Right ventricle myocardium inferior (tissue), 1 donor: ENCODE data around the gene BTNL9. TPM values are rescaled to one million over a fixed set of nuclear protein-coding genes. Genes with fewer than 3 reads are reported as not detected.
A peak's percentile ranks its signal among the peaks of the same experiment; 100 is the strongest.
"Not testable (repeated sequence)": the region's sequence is repeated elsewhere in the genome, so short reads cannot be mapped to it uniquely, and the experiment has no call there.

Source experiments
- ATAC-seq: fragments of 200-7000 bp; cut with Tn5 transposase; one replicate; pipeline ENCODE4 v1.9.1; 2020; ENCODE audit warnings: mild to moderate bottlenecking, moderate library complexity
- DNase-seq: peaks from one replicate; pipeline ENCODE4 v3.0.0; 2021; ENCODE audit errors: missing footprints
- intact Hi-C: fragments of 100-400 bp; cut with DNase I; formaldehyde crosslinking; loops from one replicate; pipeline ENCODE4 v1.11.0; 2022
- total RNA-seq: library from RNA; stranded (reverse); fragmentation: NEBNext Ultra II Directional; extraction: Animal tissue kit (Norgen Biotek cat#: 25700); gene quantifications from one replicate; pipeline ENCODE4 v1.2.1, GENCODE V29; 2021
- donor health status: DM: no; HTN: yes; CAD: no; lungs with severe emphysema.

The BTNL9 gene
- total RNA-seq, 1 donor from 2014 or later: 37.6 TPM

DNA sequence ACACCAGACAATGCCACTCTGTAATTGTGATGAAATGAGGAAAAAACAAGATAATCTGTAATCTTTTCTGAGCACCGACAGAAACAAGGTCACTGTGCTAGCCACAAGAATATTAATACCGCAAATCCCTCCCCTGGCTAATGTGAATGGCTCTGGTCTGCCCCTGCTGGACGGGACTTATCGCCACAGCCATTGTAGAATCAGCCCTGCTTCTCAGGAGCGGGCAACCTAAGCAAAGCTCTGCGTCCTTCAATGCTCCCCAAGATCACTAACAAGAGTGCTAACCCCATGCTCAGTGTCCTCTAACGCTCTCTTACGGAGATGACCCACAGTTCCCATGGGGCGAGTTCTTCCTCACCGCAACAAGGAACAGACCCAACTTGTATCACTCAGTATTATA lies 48.2 kb downstream of the BTNL9 start:
- DNase-seq (no peak), ATAC-seq (no peak)
- intact Hi-C loops: no loop called here

DNA sequence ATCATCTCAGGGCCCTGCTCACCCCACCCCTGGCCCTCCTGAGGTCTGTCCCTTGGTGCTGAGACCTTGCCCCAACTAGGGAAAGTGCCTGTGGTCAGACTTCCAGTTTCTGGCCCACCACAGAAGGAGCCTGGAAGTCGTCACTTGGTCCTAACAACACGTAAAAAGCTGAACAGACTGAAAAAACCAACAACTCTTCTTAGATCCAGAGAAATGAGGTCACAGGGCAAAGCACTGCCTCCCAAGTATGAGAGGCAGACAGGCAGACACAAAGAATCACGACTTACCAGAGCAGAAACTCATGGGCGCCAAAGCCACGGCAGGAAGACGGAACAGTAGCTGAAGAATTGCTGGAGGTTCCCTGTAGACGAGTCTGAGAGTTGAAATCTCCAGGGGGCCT lies 52.4 kb downstream of the BTNL9 start:
- ATAC-seq (no peak), DNase-seq (no peak)
- intact Hi-C loops: no loop called here

DNA sequence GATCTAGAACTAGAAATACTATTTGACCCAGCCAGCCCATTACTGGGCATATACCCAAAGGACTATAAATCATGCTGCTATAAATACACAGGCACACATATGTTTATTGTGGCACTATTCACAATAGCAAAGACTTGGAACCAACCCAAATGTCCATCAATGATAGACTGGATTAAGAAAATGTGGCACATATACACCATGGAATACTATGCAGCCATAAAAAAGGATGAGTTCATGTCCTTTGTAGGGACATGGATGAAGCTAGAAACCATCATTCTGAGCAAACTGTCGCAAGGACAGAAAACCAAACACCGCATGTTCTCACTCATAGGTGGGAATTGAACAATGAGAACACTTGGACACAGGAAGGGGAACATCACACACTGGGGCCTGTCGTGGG lies 55.1 kb downstream of the BTNL9 start:
- intact Hi-C loops, ATAC-seq, DNase-seq: not testable (repeated sequence)

DNA sequence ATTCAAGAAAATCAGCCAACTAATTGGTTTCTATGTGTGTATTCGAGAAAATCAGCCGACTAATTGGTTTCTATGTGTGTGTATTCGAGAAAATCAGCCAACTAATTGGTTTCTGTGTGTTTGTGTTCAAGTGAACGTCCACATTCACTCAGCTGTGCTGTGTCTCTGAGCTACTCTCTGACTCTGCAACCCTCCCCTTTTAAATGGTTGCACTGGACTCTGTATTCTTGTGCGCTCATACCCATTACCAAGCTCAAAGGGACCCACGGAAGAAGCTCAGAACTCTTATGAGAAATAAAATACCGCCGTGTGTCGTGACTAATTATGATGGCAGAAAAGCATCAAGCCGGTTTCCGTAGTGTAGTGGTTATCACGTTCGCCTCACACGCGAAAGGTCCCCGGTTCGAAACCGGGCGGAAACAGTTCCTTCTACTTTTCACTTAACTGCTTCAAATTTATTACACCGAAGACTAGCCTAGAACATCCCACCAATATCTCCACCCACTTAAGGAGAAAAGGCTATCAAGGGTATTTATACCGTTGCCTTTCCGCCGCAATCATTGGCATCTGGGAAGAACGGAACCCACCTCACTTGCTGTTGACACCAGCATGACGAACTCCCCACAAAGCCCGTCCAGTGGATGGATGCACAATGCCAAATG lies 56.8 kb downstream of the BTNL9 start:
- DNase-seq, ATAC-seq, intact Hi-C loops: not testable (repeated sequence)

DNA sequence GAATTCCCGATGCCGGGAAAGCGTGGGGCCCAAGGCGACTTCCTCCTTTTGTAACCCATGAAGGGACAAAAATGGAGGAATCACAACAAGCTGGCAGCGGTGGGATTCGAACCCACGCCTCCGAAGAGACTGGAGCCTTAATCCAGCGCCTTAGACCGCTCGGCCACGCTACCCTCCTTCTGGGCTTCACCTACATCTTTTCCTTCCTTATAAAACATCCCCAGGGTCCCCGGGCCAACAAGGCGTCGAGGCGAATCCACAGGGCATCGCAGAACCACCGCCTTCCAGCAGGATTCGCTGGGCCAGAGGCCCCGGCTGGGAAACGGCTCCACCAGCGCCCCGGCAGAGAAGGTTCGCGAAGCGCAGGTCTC lies 57.3 kb downstream of the BTNL9 start:
- intact Hi-C loops, DNase-seq, ATAC-seq: not testable (repeated sequence)

DNA sequence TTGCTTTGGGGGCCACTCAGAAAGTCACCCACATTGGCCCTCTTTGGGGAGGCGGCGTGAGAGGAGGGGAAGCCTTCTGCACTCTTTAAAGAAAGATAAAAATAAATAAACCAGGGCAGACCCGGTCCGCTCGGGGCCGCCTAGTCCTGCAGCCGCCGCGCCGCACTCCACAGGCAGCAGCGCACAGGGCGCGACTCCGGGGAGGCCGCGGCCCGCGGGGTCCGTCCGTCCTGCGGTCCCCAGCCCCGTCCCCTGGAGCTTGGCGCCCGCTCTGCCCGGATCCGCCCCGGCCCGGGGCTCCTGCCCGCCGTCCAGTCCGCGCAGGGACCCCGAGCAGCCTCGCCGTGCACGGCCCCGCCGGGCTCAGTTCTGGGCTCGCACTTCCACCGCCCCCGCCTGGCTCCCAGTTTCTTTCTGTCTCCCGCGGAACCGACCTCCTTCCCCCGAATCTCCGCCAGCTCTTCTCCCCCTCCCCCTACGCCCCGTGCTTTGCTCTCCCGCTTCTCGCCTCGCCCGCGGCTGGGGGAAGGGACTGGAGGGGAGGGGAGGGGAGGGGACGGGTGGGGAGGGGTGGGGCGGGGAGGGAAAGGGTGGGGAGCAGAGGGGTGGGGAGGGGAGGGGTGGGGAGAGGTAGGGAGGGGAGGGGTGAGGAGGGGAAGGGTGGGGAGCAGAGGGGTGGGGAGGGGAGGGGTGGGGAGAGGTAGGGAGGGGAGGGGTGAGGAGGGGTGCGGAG lies 57.9 kb downstream of the BTNL9 start:
- ATAC-seq, DNase-seq, intact Hi-C loops: not testable (repeated sequence)

DNA sequence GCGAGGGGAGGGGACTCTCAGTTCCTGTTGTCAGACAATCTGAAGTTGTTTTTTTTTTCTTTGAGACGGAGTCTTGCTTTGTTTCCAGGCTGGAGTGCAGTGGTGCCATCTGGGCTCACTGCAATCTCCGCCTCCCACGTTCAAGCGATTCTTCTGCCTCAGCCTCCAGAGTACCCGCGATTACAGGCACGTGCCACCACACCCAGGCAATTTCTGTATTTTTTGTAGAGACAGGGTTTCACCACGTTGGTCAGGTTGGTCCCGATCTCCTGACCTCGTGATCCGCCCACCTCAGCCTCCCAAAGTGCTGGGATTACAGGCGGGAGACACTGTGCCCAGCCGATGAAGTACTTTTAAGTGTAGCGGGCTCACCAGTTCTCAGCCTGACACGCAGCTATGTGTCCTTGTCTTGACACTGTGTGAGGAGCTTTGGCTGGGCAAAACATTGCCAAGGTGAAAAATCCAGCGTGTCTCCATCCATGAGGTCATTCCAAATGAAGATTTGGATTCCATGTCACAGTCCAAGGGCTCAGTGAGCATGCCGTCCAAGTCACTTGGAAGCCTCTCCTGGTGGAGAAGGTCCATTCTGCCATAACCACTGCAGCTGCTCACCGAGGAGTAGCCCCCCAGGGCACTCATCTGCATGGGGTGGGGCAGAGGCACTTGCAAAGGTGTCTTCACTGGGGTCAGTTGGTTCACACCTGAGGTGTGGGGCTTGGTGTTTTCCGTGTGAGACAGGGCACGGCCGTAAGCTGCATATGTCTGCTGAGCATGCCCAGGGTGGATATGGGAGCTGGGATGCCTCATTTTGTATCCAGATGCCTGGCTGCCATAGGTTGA lies 58.9 kb downstream of the BTNL9 start:
- DNase-seq (peak; percentile 37), ATAC-seq (no peak)
- intact Hi-C loops: no loop called here

DNA sequence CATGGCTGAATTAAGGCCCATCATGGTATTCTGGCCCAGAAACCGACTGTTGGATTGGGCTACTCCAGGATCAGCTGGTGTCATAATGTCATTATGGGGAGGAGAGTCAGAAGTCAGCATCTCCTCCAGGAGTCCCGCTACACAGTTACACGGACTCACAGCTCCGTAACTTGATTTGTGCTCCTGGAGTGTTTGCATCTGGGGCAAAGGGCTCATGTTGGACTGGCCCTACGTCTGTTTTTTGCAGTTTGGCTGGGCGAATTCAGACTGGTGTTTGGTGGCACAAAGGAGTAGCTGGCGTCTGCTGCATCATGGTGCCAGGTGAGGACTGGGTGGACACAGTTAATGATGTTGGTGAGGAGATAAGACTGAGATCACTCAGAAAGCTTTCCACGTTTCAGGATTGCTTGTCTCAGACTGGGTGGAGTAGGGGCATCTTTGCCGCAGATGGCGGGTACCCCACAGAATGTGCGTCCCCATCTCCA lies 59.6 kb downstream of the BTNL9 start:
- intact Hi-C loops: no loop called here
- ATAC-seq: no peak
- peak; percentile 8 for DNase-seq

DNA sequence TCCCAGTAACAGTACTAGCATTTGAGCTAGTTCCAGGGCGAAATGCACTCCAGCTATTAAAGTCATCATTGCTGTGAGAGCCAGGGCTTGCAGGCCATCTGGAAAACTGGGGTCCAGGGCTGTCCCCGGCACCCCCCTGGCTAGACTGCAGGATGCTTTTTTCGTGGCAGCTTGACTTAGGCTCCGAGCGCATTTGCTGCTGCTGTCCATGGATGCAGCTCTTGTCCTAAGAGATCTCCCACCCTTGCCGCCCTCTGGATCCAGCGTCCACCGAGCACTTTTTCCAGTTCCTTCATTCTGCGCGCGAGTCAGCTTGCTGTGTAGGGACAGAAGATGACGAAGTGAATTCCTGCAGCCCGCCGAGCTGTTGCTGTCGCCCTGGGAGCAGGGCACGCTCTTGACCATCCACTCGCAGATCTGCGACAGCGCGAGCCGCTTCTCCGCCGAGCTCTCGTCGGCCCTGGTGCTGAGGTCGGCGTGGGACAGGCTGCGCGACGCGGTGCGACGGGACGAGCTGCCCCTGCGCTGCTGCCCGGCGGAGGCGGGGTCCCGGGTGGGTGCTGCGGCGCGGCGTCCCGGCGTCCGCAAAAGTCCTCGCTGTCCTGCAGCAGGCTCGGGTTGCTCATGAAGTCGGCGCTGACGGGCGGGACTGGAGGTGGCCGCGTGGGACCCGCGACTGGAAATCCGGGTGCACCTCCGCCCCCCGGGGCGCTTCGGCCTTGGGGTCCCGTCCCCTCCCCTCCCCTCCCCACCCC lies 60.2 kb downstream of the BTNL9 start:
- ATAC-seq: no peak
- intact Hi-C loops: no loop called here
- peak; percentile 50 for DNase-seq

DNA sequence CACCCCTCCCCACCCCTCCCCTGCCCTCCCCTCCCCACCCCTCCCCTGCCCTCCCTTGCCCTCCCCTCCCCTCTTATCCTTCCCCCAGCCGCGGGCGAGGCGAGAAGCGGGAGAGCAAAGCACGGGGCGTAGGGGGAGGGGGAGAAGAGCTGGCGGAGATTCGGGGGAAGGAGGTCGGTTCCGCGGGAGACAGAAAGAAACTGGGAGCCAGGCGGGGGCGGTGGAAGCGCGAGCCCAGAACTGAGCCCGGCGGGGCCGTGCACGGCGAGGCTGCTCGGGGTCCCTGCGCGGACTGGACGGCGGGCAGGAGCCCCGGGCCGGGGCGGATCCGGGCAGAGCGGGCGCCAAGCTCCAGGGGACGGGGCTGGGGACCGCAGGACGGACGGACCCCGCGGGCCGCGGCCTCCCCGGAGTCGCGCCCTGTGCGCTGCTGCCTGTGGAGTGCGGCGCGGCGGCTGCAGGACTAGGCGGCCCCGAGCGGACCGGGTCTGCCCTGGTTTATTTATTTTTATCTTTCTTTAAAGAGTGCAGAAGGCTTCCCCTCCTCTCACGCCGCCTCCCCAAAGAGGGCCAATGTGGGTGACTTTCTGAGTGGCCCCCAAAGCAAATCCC lies 61.1 kb downstream of the BTNL9 start:
- intact Hi-C loops, ATAC-seq: not testable (repeated sequence)
- DNase-seq: peak; percentile 15

DNA sequence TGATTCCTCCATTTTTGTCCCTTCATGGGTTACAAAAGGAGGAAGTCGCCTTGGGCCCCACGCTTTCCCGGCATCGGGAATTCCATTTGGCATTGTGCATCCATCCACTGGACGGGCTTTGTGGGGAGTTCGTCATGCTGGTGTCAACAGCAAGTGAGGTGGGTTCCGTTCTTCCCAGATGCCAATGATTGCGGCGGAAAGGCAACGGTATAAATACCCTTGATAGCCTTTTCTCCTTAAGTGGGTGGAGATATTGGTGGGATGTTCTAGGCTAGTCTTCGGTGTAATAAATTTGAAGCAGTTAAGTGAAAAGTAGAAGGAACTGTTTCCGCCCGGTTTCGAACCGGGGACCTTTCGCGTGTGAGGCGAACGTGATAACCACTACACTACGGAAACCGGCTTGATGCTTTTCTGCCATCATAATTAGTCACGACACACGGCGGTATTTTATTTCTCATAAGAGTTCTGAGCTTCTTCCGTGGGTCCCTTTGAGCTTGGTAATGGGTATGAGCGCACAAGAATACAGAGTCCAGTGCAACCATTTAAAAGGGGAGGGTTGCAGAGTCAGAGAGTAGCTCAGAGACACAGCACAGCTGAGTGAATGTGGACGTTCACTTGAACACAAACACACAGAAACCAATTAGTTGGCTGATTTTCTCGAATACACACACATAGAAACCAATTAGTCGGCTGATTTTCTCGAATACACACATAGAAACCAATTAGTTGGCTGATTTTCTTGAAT lies 62.0 kb downstream of the BTNL9 start:
- ATAC-seq, DNase-seq, intact Hi-C loops: not testable (repeated sequence)

DNA sequence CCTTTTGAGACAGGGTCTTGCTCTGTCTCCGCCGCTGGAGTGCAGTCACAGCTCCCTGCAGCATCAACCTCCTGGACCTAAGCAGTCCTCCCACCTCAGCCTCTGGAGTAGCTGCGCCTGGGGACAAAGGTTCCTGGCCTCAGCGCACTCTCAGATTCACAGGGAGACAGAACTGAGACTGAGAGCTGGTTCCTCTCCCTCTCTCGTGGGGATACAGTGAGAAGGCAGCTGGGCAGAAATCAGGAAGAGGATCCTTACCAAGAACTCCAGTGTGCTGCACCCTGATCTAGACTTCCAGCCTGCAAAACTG lies 64.1 kb downstream of the BTNL9 start:
- ATAC-seq (peak; percentile 13), DNase-seq (peak; percentile 23)
- intact Hi-C loops: not testable (repeated sequence)

DNA sequence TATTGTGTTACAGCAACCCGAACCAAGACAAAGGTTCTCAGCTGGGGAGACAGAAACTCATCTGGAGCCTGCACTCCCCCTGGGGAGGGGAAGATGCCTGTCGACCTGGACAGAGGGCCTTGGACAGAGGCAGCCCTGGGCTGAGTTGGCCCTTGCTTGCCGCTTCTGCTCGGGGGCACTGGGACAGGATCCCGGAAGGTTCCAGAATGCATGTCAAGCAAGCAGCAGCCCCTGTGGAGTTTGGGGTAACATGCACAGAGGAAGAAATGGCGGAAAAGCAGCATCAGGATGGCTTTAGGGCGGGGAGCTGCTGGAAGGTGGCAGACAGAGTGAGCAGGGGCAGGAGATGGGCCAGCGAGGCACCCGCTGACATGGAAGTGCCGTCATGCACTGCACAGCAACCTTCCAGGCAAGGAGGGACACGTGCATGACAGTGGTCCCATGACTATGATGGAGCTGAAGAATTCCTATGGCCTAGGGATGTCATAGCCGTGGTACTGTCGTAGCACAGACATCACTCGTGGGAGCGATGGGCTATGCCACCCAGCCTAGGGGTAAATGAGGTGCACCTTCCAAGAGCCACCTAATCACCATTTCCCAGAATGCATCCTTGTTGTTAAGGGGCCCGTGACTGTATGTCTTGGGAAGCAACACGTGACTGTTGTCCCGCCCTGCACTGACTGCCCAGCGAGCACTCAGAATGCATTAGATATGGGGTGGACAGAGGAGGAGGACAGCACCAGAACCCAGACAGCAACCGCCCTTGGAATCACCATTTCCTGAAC lies 64.7 kb downstream of the BTNL9 start:
- ATAC-seq, intact Hi-C loops, DNase-seq: not testable (repeated sequence)

DNA sequence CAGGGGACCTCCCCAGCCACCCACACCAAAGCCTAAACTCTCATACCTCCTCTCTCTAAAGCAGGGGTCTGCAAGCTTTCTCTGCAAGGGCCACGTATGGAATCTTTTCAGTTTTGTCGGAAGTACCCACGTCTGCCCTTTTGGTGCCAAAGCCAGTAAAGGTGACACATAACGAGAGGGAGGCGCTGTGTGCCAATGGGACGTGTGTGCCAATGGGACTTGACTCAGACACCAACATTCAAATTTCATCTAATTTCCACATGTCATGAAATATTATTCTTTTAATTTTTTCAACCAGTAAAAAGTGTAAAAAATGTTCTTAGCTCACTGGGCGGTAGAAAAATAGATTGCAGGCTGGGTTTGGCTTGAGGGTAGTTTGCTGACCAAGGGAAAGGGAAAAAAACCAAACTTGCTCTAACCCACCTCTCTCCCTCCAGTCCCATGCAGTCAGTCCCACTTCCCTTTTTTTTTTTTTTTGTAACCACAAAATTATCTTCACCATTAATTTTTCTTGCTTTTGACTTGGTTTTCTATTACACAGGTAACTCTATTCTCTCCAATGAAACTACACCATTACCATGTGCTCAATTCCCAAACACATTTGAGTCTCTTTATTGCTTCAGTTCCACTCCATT lies 65.4 kb downstream of the BTNL9 start:
- ATAC-seq (no peak), DNase-seq (no peak)
- intact Hi-C loops: no loop called here

DNA sequence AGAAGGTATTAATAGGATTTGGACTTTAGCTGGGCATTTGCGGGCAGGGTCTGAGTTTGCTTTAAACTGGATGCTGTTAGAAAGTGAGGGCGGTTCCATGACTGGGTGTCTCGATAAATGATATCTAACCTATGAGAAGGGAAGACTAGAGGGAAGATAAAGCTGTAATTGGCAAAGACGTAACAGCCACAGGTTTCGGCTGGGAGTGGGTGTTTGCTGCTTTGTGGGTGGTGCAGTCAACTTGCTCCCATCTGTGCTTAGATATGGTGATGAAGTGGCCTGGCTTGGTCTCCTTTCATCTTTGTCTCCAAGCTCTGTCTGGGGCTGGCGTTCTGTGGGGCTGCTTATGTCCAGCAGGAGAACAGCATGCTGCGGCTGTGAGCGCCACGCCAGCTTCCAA lies 67.6 kb downstream of the BTNL9 start:
- ATAC-seq (no peak), DNase-seq (peak; percentile 7)
- intact Hi-C loops: no loop called here

DNA sequence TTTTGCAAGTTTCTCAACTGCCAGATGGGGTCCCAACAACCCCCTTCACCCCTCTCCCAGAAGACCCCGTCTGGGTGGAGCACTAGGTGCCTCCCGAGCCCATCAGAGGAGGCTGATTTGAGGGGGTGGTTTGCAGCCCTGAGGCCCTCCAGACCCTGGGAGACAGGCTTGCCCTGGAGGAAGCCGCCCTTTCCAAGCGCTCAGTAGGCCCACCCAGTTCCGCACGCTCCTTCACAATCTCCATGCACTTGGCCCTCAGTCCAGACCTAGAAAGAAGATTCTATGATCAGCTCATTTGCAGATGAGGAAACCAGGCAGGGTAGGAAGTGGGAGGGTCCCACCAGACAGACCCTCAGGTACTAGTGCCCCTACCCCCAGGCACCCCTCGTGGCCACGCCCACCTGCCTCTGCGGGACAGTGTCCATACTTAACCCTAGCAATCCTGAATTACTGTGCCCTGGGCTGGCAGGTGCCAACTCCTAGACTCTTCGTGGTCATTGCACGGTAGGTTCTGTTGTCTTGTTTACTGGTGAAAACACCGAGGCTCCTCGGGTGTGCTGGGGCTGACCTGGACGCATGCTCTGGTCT lies 68.6 kb downstream of the BTNL9 start:
- DNase-seq: peak; percentile 40
- intact Hi-C loops: no loop called here
- no peak for ATAC-seq
